ENCODE data around the gene KCNA3. TPM values are rescaled to one million over a fixed set of nuclear protein-coding genes. Genes with fewer than 3 reads are reported as not detected.

The KCNA3 gene
- polyA plus RNA-seq, 3 donors, result 4.8 to 7.7 (median 5.6) TPM

- Histone ChIP-seq H3K36me3 (replicated peaks in 1 of 2; ENCODE audit: control insufficient read depth in 1 of 2, insufficient read depth in 2 of 2, low read length in 2 of 2) (no peaks in the 10 kb centered on the region), H3K4me1 (ENCODE audit: control insufficient read depth in 1 of 2, insufficient read depth in 2 of 2, low read length in 2 of 2) (peaks cover 7 to 13% of the 10 kb centered on the region in 2 donors), H3K79me2 (ENCODE audit: insufficient read depth, low read length) (no peaks in the 10 kb centered on the region), H3K27me3 (ENCODE audit: control insufficient read depth in 2 of 2, insufficient read depth in 2 of 2, low read length in 2 of 2) (peaks cover 0 to 4% of the 10 kb centered on the region in 2 donors), H3K4me3 (replicated peaks in 1 of 3; ENCODE audit: low read depth in 2 of 3, low read length in 3 of 3) (no peak overlapping the region), H4K20me1 (ENCODE audit: insufficient read depth, low read length) (no peaks in the 10 kb centered on the region), H3K27ac (ENCODE audit: low read depth in 1 of 2, low read length in 2 of 2) (no peak overlapping the region), H3K9me3 (replicated peaks in 1 of 2; ENCODE audit: control insufficient read depth in 1 of 2, insufficient read depth in 1 of 2, low read length in 2 of 2) (no peaks in the 10 kb centered on the region), H3K9ac (ENCODE audit: insufficient read depth, low read length, poor library complexity, severe bottlenecking) (no peak overlapping the region), H2AFZ (ENCODE audit: insufficient read depth, low read depth, low read length, poor library complexity, severe bottlenecking) (no peak overlapping the region), H3K4me2 (replicated peaks; ENCODE audit: extremely low read depth, low read length, poor library complexity, severe bottlenecking) (no peak overlapping the region)
- Mint-ChIP-seq H3K36me3 (no peaks in the 10 kb centered on the region), H3K9me3 (no peaks in the 10 kb centered on the region), H3K4me1 (no peaks in the 10 kb centered on the region), H3K4me3 (no peak overlapping the region), H3K27me3 (ENCODE audit: low read depth in 3 of 3) (peaks cover 2 to 15% (median 13%) of the 10 kb centered on the region in 3 donors), H3K27ac (no peak overlapping the region)
- no peak for TF ChIP-seq CTCF (IDR thresholded peaks at IDR 0.05)
- intact Hi-C loops (cut with micrococcal nuclease), result no loop called here
- no peak for DNase-seq
- WGBS (ENCODE audit: insufficient coverage), result 80% methylated on average over 4 of the region's 6 CpGs
Measured at GRCh38 chr1:110717179-110717578, 42.4 kb upstream of the KCNA3 start.

- H3K4me3 Mint-ChIP-seq, result no peak overlapping the region
- H3K4me2 ChIP-seq (replicated peaks; ENCODE audit: extremely low read depth, low read length, poor library complexity, severe bottlenecking), result no peak overlapping the region
- peaks cover under 1 to 5% of the 10 kb centered on the region in 2 donors for H3K4me1 ChIP-seq (ENCODE audit: control insufficient read depth in 1 of 2, insufficient read depth in 2 of 2, low read length in 2 of 2)
- peaks cover 5% of the 10 kb centered on the region for H3K4me1 Mint-ChIP-seq
- no peaks in the 10 kb centered on the region for H3K36me3 Mint-ChIP-seq
- no peaks in the 10 kb centered on the region for H3K79me2 ChIP-seq (ENCODE audit: insufficient read depth, low read length)
- H3K27me3 Mint-ChIP-seq (ENCODE audit: low read depth in 3 of 3), result peaks cover 2 to 15% (median 13%) of the 10 kb centered on the region in 3 donors
- no peaks in the 10 kb centered on the region for H3K36me3 ChIP-seq (replicated peaks in 1 of 2; ENCODE audit: control insufficient read depth in 1 of 2, insufficient read depth in 2 of 2, low read length in 2 of 2)
- WGBS (ENCODE audit: insufficient coverage), result no CpG with 5 or more reads among the region's 3 CpGs
- no peaks in the 10 kb centered on the region for H3K9me3 Mint-ChIP-seq
- no peak overlapping the region for H3K4me3 ChIP-seq (replicated peaks in 1 of 3; ENCODE audit: low read depth in 2 of 3, low read length in 3 of 3)
- DNase-seq, result no peak
- no peaks in the 10 kb centered on the region for H4K20me1 ChIP-seq (ENCODE audit: insufficient read depth, low read length)
- no peak overlapping the region for H3K27ac Mint-ChIP-seq
- no peak overlapping the region for H3K27ac ChIP-seq (ENCODE audit: low read depth in 1 of 2, low read length in 2 of 2)
- intact Hi-C loops (cut with micrococcal nuclease), result no loop called here
- H3K27me3 ChIP-seq (ENCODE audit: control insufficient read depth in 2 of 2, insufficient read depth in 2 of 2, low read length in 2 of 2), result peaks cover 0 to 4% of the 10 kb centered on the region in 2 donors
- no peak overlapping the region for H2AFZ ChIP-seq (ENCODE audit: insufficient read depth, low read depth, low read length, poor library complexity, severe bottlenecking)
- no peak for TF ChIP-seq CTCF (IDR thresholded peaks at IDR 0.05)
- H3K9me3 ChIP-seq (replicated peaks in 1 of 2; ENCODE audit: control insufficient read depth in 1 of 2, insufficient read depth in 1 of 2, low read length in 2 of 2), result no peaks in the 10 kb centered on the region
- no peak overlapping the region for H3K9ac ChIP-seq (ENCODE audit: insufficient read depth, low read length, poor library complexity, severe bottlenecking)
Measured at GRCh38 chr1:110714374-110714995, 39.7 kb upstream of the KCNA3 start.
